H7 (cell line): ENCODE data around the gene LPP. TPM values are rescaled to one million over a fixed set of nuclear protein-coding genes. Genes with fewer than 3 reads are reported as not detected.

Source experiments
- DNase-seq: peaks from one replicate; pipeline ENCODE4 v3.0.0; 2012
- H3K27me3 ChIP-seq: 2 replicates; pipeline ENCODE4 v1.6.0; 2011; ENCODE audit warnings: mild to moderate bottlenecking, low read length; ENCODE audit not compliant: control insufficient read depth, insufficient read depth
- H3K36me3 ChIP-seq: replicated peaks from 2 replicates; pipeline ENCODE4 v1.5.1; 2011; ENCODE audit warnings: low read length; ENCODE audit not compliant: control insufficient read depth, insufficient read depth
- H3K4me3 ChIP-seq: 2 replicates; pipeline ENCODE4 v1.5.1; 2011; ENCODE audit warnings: low read depth, mild to moderate bottlenecking, control low read depth, low read length, moderate library complexity; ENCODE audit not compliant: insufficient read depth
- total RNA-seq: library from RNA; depleted of rRNA; stranded (reverse); fragments of >200 nt; shearing (Covaris generic); gene quantifications from 2 replicates; pipeline ENCODE4 v1.2.3, GENCODE V29; 2014

Gene LPP
- total RNA-seq, 1 experiment from 2014 or later = 14.5 TPM

DNA sequence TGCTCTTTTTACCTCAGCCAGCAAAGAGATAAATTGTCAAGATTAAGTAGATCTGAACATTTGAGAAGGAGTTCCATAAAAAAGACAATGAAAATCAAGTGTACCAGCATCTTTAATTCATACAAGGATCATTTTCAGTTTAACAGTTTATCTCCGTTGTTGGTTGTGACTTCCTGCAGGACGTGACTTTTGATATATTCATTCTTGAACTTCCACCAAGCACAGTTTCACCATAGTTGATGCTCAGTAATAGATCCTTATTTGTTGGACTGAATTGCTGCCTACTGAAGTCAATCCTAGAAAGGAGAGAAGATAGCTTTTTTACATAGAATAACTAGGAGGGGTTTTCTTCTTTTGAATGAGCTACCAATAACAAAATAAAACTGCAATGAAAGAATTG is 408.2 kb downstream of the LPP start:
- no peaks in the 10 kb centered on the region for H3K27me3 ChIP-seq
- no peaks in the 10 kb centered on the region for H3K36me3 ChIP-seq
- no peak for DNase-seq
- no peak overlapping the region for H3K4me3 ChIP-seq

DNA sequence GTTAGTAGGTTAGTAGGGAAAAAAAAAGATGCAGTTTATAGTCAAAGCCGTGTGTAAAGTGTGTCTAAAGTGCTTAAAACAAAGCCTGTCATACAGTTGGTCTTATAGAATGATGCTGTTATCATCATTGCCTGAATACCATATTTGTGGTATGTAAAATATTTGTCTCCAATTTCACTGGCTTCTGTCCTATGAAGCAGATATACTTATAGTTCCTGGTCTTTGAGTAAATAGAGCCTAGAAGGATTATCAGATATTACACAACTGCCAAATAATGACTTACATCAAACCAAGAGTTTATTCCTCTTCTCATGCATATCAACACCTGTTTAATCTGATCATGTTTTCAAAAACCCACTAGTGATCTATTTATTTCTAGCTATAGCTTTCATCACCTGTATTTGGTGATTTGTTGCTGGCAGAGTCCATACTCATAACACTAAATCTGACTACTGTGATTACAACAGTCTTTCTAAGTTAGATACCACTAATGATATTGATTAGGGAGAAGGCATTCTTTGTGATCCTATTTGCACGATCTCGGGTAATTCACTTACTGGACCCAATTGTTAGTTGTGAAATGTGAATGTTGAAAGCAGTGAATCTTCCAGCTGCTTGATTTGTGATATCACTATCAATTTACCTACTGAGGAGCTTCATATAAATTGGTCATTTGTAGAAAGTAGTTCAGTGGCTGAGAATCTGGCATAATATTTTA is 413.7 kb downstream of the LPP start:
- no peak overlapping the region for H3K4me3 ChIP-seq
- no peak for DNase-seq
- H3K27me3 ChIP-seq = no peaks in the 10 kb centered on the region
- no peaks in the 10 kb centered on the region for H3K36me3 ChIP-seq

DNA sequence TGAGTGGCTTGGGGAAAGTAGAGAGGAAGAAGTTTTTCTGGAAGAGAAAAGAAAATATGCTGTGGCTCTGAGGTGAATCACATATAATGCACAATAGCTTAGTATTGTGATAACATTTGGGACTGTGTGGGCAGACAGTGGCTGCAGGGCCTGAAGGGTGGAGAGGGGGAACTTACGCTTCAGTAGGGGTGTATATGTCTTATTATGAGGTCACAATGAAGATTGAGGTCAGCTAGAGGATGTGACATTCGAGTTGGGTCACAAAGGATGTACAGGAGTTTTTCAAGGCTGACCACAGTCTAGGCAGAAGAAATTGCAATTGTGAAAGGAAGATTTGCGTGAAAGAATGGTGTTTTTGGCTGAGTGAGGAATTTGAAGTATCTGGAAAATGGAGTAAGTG is 414.8 kb downstream of the LPP start:
- H3K36me3 ChIP-seq = no peaks in the 10 kb centered on the region
- DNase-seq = no peak
- H3K4me3 ChIP-seq = no peak overlapping the region
- H3K27me3 ChIP-seq = no peaks in the 10 kb centered on the region

DNA sequence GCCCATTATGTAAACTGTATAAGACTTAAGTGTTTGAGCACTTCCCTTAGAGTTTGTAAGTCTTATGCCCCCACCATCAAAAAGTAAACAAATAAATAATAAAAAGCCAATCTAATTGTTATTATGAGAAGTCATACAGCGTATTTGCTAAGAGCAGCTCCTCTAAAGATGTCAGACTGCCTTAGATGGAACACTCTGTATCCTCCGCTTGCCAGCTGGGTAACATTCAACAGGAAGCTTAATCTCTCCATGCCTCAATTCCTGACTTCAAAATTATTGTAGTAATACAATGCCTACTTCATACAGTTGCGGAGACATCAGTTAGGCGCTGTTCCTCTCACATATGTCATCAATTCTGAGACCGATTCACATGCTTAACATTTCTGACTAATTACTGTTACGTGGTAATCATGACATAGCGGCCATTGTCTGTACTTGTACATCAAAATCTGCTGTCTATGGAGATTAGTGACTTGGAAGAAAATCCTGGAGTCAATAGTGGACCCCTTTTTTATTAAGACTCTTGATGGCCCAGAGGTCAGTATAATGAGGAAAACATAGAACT is 417.7 kb downstream of the LPP start:
- Histone ChIP-seq H3K36me3 (no peaks in the 10 kb centered on the region), H3K4me3 (no peak overlapping the region), H3K27me3 (no peaks in the 10 kb centered on the region)
- no peak for DNase-seq

DNA sequence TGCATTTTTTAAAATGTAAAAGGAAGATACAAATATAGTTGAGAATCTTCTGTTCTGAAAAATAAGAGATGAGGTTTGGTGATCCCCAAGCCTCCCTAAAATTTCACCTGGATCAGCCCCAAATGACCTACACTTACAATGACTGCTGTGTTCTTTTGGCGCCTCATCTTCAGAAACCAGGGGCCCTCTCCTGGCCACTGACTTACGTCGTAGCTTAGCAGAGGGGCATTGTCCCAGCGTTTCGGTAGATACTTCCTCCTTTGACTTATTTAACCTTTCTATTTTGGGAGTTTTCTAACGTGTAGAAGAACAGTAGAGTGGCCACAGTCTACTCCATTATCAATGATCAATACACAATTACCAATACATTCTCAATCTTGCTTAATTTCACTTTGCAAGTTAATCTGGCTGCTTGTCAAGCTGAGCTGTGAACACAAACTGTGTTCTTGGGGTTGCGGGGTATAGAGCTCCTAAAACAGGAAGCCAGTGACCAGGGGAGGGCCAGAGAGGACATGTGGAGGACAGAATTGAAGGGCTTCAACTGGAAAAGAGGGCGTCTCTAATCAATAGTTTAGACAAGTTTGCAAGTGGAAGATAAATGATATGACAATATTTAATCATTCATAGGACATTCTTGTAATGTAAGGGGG is 419.5 kb downstream of the LPP start:
- DNase-seq = peak; percentile 1
- H3K27me3 ChIP-seq = no peaks in the 10 kb centered on the region
- no peaks in the 10 kb centered on the region for H3K36me3 ChIP-seq
- no peak overlapping the region for H3K4me3 ChIP-seq

DNA sequence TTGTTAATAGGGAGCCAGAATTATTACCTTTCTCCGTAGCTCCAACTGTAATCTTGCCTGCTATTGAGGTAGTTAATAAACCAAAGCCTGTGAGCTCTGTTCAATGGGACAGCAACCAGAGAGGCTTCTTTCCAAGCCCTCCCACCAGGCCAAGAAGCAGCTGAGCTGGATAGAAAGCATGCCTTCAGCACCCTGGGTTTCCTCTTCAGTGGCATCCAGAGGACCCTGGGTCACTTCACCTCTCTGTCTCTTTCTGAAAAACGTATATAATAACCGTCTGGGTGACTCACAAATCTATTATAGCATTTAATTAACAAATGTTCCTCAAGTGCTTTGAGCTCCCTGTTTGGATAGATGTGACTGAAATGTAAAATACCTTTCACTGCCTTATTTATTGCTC is 420.0 kb downstream of the LPP start:
- Histone ChIP-seq H3K4me3 (no peak overlapping the region), H3K36me3 (no peaks in the 10 kb centered on the region), H3K27me3 (no peaks in the 10 kb centered on the region)
- no peak for DNase-seq

DNA sequence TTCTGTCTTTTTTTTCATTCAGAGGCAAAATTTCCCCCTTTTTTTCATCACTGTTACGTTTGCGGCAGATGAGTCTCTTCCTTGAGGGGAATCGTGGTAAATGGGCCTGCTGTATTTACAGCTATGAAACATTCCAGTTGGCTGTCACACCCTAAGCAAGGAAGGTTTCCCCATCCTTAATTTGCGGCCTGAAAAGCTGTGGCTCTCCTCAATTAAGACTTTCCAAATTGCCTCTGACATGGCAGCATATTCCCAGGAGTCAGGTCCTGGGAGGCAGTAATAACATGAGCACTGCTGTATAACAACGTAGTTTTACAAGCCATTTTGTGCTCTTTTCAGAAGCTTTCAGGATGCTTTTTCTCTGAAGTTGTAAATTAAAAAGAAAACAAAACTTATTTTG is 420.9 kb downstream of the LPP start:
- Histone ChIP-seq H3K4me3 (no peak overlapping the region), H3K27me3 (no peaks in the 10 kb centered on the region), H3K36me3 (no peaks in the 10 kb centered on the region)
- DNase-seq = no peak

DNA sequence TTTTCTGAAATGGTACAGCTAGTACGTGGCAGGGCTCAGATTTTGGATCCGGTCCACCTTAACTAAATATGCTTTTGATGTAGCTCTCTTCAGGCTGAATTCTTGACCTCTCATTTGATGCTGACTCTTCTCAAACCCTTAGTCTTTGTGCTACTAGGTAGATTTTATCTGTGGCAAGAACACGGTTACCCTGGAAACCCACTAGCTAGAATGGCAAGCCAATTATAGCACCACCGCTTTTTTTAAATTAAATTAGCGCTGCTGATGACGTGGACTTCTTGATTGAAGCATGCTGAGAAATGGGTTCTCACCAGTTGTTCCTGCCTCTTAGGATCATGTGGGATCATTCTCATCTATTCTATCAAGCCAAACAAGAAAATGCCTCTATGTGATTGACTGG is 421.5 kb downstream of the LPP start:
- Histone ChIP-seq H3K36me3 (no peaks in the 10 kb centered on the region), H3K27me3 (no peaks in the 10 kb centered on the region), H3K4me3 (no peak overlapping the region)
- DNase-seq = no peak

DNA sequence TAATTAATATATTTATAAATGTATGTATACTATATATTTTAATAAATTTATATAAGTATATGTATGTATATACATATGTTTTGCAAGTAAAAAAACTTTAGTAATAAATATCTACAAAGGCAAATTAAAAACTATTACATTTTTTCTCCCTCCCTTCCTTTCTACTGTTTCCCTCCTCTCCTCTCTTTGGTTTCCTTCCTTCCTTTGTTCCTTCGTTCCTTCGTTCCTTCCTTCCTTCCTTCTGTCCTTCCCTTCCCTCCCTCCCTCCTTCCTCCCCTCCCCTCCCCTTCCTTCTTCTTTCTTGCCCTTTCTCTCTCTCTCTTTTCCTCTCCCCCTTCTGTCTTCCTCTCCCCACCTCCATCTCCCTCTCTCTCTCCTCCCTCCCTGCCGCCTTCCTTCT is 423.6 kb downstream of the LPP start:
- no peak for DNase-seq
- H3K27me3 ChIP-seq = no peaks in the 10 kb centered on the region
- H3K4me3 ChIP-seq = no peak overlapping the region
- H3K36me3 ChIP-seq = no peaks in the 10 kb centered on the region

DNA sequence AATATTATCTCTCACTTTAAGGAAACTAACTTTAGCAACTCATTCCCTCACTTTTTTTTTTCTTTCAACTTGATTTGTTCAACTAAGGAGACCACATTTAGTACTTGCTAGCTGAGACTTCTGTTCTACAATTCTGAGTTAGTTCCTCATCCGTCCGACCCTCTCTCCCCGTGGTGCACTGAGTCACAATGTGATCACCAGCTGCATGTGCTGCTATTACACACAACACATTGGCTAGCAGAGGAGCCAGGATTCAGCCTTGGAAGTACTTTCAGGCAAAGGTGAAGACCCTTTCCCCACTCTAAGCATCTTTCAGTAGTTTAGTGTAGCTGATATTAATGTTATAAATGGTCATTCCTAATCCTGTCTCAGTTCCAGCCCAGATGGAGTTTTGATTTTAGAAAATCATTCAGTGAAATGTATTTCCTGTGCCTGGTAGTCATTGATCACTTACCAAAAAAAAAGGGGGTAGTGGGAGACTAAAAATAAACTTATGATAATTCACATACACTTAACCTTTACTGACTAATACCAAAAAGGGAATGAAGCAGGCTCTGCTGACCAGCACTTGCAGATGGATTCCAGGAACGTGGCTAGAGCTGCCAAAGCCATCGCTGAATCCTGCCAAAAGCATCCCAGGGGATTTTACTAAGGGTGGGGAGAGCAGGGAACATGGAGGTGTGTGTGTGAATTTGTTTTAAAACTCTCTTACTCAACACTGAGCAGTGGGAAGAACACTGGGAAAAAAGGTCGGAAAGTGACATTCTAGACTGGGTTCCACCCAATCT is 424.8 kb downstream of the LPP start:
- DNase-seq = no peak
- no peak overlapping the region for H3K4me3 ChIP-seq
- H3K36me3 ChIP-seq = no peaks in the 10 kb centered on the region
- H3K27me3 ChIP-seq = no peaks in the 10 kb centered on the region

DNA sequence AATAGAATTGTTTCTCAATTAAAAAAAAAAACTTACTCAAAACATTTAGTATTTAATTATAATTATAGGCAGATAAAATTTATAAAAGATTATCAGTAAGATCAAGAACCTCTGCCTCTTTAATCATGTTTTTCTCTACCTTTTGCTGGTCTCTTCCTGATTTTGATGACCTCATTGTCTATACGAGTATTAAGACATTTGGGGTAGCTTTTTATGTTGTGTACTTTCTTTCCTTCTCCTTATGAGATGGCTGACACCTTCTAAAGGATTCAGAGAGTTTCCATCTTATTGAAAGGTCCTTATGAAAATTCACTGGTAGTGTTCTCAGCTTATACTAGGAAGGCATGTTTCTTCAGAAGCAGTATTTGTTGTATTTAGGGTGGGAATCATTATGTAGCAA is 426.3 kb downstream of the LPP start:
- Histone ChIP-seq H3K36me3 (no peaks in the 10 kb centered on the region), H3K4me3 (no peak overlapping the region), H3K27me3 (no peaks in the 10 kb centered on the region)
- no peak for DNase-seq

DNA sequence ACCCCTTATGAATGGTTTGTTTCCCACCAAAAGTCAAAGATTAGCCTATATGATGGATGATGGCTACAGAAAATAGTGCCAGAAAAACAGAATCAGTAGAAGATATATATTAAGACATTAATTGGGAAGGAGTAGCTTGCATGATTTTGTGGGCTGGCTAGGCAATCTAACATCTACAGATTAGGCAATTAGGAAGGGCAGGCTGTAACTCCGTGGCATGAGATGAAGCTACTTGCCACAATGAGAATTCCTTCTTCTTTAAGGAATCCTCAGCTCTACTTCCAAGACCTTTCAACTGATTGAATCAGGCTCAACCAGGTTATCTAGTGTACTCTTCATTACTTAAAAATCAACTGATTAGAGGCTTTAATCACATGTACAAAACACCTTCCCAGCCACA is 426.7 kb downstream of the LPP start:
- Histone ChIP-seq H3K27me3 (no peaks in the 10 kb centered on the region), H3K4me3 (no peak overlapping the region), H3K36me3 (no peaks in the 10 kb centered on the region)
- DNase-seq = no peak

DNA sequence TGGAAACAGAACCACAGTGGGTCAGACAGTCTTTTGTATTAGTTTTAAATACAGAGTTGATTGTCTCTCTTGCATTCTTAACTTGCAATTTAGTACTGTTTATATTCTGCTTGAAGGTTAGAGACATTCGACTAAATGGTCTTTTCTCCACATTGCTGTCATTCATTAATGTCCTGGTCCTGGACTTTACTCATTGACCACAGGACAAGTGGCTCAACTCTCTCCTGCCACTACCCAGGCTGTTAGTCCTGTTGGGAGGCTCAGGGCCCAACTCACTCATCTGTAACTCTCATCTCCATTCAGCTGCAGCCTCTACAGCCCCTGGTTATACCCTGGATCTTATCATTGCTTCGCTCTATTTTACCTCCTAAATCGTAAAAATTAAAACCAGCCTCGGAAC is 427.4 kb downstream of the LPP start:
- no peak for DNase-seq
- H3K27me3 ChIP-seq = no peaks in the 10 kb centered on the region
- H3K36me3 ChIP-seq = no peaks in the 10 kb centered on the region
- no peak overlapping the region for H3K4me3 ChIP-seq

DNA sequence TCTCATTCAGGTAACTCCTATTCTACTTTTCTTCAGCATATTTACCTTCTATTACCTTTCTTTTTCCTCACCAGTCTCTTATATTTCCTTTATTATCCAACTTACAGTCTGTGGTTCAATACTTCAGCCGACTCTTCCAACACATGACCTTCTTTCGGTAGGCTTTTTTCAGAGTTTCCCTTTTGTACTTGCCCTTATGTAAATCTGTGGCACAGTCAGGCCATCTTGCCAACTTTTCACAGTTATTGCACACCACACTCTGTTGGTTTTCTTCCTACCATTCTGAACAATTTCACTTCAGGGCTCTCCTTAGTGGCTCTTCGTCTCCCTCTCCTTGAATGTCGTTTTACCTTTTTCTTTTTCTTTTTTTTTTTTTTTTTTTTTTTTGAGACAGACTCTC is 427.8 kb downstream of the LPP start:
- no peaks in the 10 kb centered on the region for H3K36me3 ChIP-seq
- DNase-seq = no peak
- H3K27me3 ChIP-seq = no peaks in the 10 kb centered on the region
- H3K4me3 ChIP-seq = no peak overlapping the region
